B cell (primary cell): ENCODE results near the gene EEPD1. TPM values are rescaled to one million over a fixed set of nuclear protein-coding genes. Genes with fewer than 3 reads are reported as not detected.

Experiments used
- ATAC-seq: fragments of 200-7000 bp; cut with Tn5 transposase; one replicate; pipeline ENCODE4 v1.10.0; 2021; ENCODE audit warnings: low read depth, mild to moderate bottlenecking, moderate number of reproducible peaks, moderate library complexity
- CTCF ChIA-PET: fragments of 350-600 bp; sonication (Branson Sonifier 250); formaldehyde crosslinking; loops from one replicate; lab custom pipeline; 2021; ENCODE audit warnings: antibody characterized with exemption, inconsistent platforms; lab: Charles Lee
- POLR2A ChIA-PET: fragments of 350-600 bp; sonication (Branson Sonifier 250); formaldehyde crosslinking; loops from one replicate; lab custom pipeline; 2021; ENCODE audit warnings: antibody characterized with exemption; lab: Charles Lee
- DNase-seq: peaks from one replicate; pipeline ENCODE4 v3.0.0; 2013
- H2AFZ ChIP-seq: 2 replicates; pipeline ENCODE4 v1.6.1; 2012; ENCODE audit warnings: mild to moderate bottlenecking, low read depth, low read length; ENCODE audit not compliant: insufficient read depth, poor library complexity, severe bottlenecking
- H3K27ac ChIP-seq, 2 donors: 1 replicate in 1 of 2; 2 replicates in 1 of 2; pipeline ENCODE4 v1.5.1; 2012 to 2013; ENCODE audit warnings: low read length in 2 of 2, mild to moderate bottlenecking in 2 of 2, moderate library complexity in 1 of 2
- H3K27me3 ChIP-seq, 4 experiments: fragments of 200-600 bp in 1 of 4; sonication (generic) in 1 of 4; replicated peaks in 1 of 4; 1 replicate in 2 of 4; 2 replicates in 2 of 4; pipeline versions ENCODE4 v1.6.1 to v1.7.0; 2013 to 2016; ENCODE audit warnings: low read length in 3 of 4, mild to moderate bottlenecking in 2 of 4, mixed read lengths in 1 of 4, moderate library complexity in 1 of 4; ENCODE audit not compliant: insufficient read depth in 4 of 4, control insufficient read depth in 3 of 4; ENCODE audit errors: control extremely low read depth in 1 of 4
- H3K36me3 ChIP-seq, 2 experiments: replicated peaks in 1 of 2; 1 replicate in 1 of 2; 2 replicates in 1 of 2; pipeline versions ENCODE4 v1.6.1 to v1.7.1; 2013; ENCODE audit warnings: low read length in 1 of 2; ENCODE audit not compliant: insufficient read depth in 2 of 2, control insufficient read depth in 1 of 2; ENCODE audit errors: control extremely low read depth in 1 of 2, extremely low read depth in 1 of 2
- H3K4me1 ChIP-seq, 2 donors: fragments of 200-600 bp in 1 of 2; sonication (generic) in 1 of 2; 1 replicate in 1 of 2; 2 replicates in 1 of 2; pipeline versions ENCODE4 v1.5.1 to v1.6.1; 2013 to 2017; ENCODE audit warnings: low read length in 2 of 2; ENCODE audit not compliant: control insufficient read depth in 2 of 2, insufficient read depth in 2 of 2
- H3K4me2 ChIP-seq: replicated peaks from 2 replicates; pipeline ENCODE3; 2012; ENCODE audit warnings: mild to moderate bottlenecking, low read depth, low read length; ENCODE audit not compliant: poor library complexity, severe bottlenecking
- H3K4me3 ChIP-seq, 5 experiments: fragments of 200-600 bp in 1 of 5; sonication (generic) in 1 of 5; 1 replicate in 3 of 5; 2 replicates in 2 of 5; pipeline versions ENCODE4 v1.5.1 to v1.7.0; 2011 to 2016; ENCODE audit warnings: low read length in 4 of 5, mild to moderate bottlenecking in 4 of 5, low read depth in 2 of 5, control low read depth in 1 of 5, moderate library complexity in 1 of 5; ENCODE audit not compliant: insufficient read depth in 1 of 5; ENCODE audit errors: control extremely low read depth in 1 of 5, extremely low read depth in 1 of 5
- H3K79me2 ChIP-seq: fragments of 200-600 bp; sonication (generic); one replicate; pipeline ENCODE4 v1.6.0; 2016; ENCODE audit warnings: low read length; ENCODE audit not compliant: control insufficient read depth, insufficient read depth
- H3K9ac ChIP-seq: fragments of 200-600 bp; sonication (generic); 2 replicates; pipeline ENCODE4 v1.6.1; 2017; ENCODE audit warnings: mild to moderate bottlenecking, low read length, moderate library complexity
- H3K9me3 ChIP-seq, 3 donors: one replicate each; pipeline versions ENCODE4 v1.6.1 to v1.7.1; 2013; ENCODE audit warnings: low read length in 2 of 3; ENCODE audit not compliant: control insufficient read depth in 2 of 3, insufficient read depth in 1 of 3; ENCODE audit errors: control extremely low read depth in 1 of 3
- H4K20me1 ChIP-seq: 2 replicates; pipeline ENCODE4 v1.6.0; 2012; ENCODE audit warnings: mild to moderate bottlenecking, low read length; ENCODE audit not compliant: insufficient read depth, control insufficient read depth, poor library complexity, severe bottlenecking
- H3K27ac Mint-ChIP-seq: one replicate; pipeline ENCODE4 v1.8.0; 2021; ENCODE audit warnings: mixed read lengths
- H3K27me3 Mint-ChIP-seq: one replicate; pipeline ENCODE4 v1.8.0; 2021; ENCODE audit warnings: mixed read lengths
- H3K4me1 Mint-ChIP-seq: one replicate; pipeline ENCODE4 v1.8.0; 2021; ENCODE audit warnings: mixed read lengths
- H3K4me3 Mint-ChIP-seq: one replicate; pipeline ENCODE4 v1.8.0; 2021; ENCODE audit warnings: mixed read lengths
- H3K9me3 Mint-ChIP-seq: one replicate; pipeline ENCODE4 v1.8.0; 2022; ENCODE audit warnings: mixed read lengths; ENCODE audit not compliant: insufficient read depth
- CTCF ChIP-seq: fragments of 200-600 bp; IDR thresholded peaks from one replicate; pipeline ENCODE4 v1.8.0; 2022; ENCODE audit warnings: antibody characterized with exemption, mild to moderate bottlenecking
- EZH2 ChIP-seq: IDR thresholded peaks from 2 replicates; pipeline ENCODE4 v1.6.1; 2012; ENCODE audit warnings: borderline replicate concordance, low read depth, mild to moderate bottlenecking, moderate library complexity, low read length; ENCODE audit not compliant: insufficient read depth, poor library complexity, severe bottlenecking
- WGBS: methylation state at CpG from one replicate; pipeline ENCODE4 v1.1.5; 2013; ENCODE audit warnings: missing lambda C conversion rate; ENCODE audit not compliant: insufficient coverage; 5-methylcytosine and 5-hydroxymethylcytosine counted together
- intact Hi-C: fragments of 100-400 bp; cut with micrococcal nuclease; formaldehyde crosslinking; loops from one replicate; pipeline ENCODE4 v1.10.0; 2022
- polyA plus RNA-seq: library from polyadenylated mRNA; depleted of rRNA; stranded (reverse); fragments of >200 nt; gene quantifications from 2 replicates; pipeline ENCODE4 v1.2.3, GENCODE V29; 2012
- total RNA-seq, 2 donors: library from RNA; stranded (reverse); fragments of 120-200 nt in 1 of 2; gene quantifications; 1 replicate in 1 of 2; 2 replicates in 1 of 2; pipeline versions ENCODE4 v1.2.3 to v1.2.4, GENCODE V29; 2013 to 2022

The EEPD1 gene
- total and polyA plus RNA-seq, 2 donors (not counting 1 experiment from before 2014, with no cell fraction given), result 0.49 to 4.1 TPM

- Histone ChIP-seq H3K79me2 (no peaks in the 10 kb centered on the region), H3K4me2 (peak overlapping the region; percentile 96), H3K27ac (peak overlapping the region in 1 of 2 donors; percentile 40), H3K9ac (peak overlapping the region; percentile 76), H3K9me3 (peaks cover 0 to 4% (median 0%) of the 10 kb centered on the region in 3 donors), H3K36me3 (no peaks in the 10 kb centered on the region), H3K4me3 (peak overlapping the region; percentile 51 to 79 (median 61)), H4K20me1 (no peaks in the 10 kb centered on the region), H2AFZ (peak overlapping the region; percentile 93), H3K27me3 (peaks cover 0 to 21% (median 2%) of the 10 kb centered on the region in 4 experiments), H3K4me1 (peaks cover 12% of the 10 kb centered on the region in 2 donors)
- TF ChIP-seq EZH2, result no peak
- no peak for TF ChIP-seq CTCF
- intact Hi-C loops, result loop anchor here (2.0 to 5.0 kb wide), 2 partner anchors 351 to 1200 kb away; partner anchors contain the start of gene SEPTIN7
- ATAC-seq (no peak), DNase-seq (no peak)
- Mint-ChIP-seq H3K27ac (peak overlapping the region; percentile 67), H3K9me3 (no peaks in the 10 kb centered on the region), H3K4me1 (peaks cover 16% of the 10 kb centered on the region), H3K27me3 (peaks cover 5% of the 10 kb centered on the region), H3K4me3 (peak overlapping the region; percentile 88)
- CTCF ChIA-PET, result no interaction called here
- POLR2A ChIA-PET, result no interaction called here
- WGBS, result 44% methylated on average over 22 of the region's 30 CpGs
These were observed 916 bp upstream of the EEPD1 start for GRCh38 chr7:36151921-36152755.

GRCh38 chr7:36153571-36154097, 580 bp downstream of the EEPD1 start:
- ATAC-seq, result no peak
- intact Hi-C loops, result loop anchor here (1.0 to 5.0 kb wide), 5 partner anchors 130 to 1199 kb away; partner anchors contain the start of gene SEPTIN7
- Histone ChIP-seq H3K79me2 (no peaks in the 10 kb centered on the region), H3K9me3 (no peaks in the 10 kb centered on the region), H3K9ac (peak overlapping the region; percentile 76), H4K20me1 (no peaks in the 10 kb centered on the region), H3K4me1 (peaks cover 12% of the 10 kb centered on the region in 2 donors), H2AFZ (peak overlapping the region; percentile 93), H3K27me3 (peaks cover 0 to 19% (median 2%) of the 10 kb centered on the region in 4 experiments), H3K4me3 (peak overlapping the region; percentile 42 to 79 (median 72)), H3K4me2 (peak overlapping the region; percentile 96), H3K36me3 (no peaks in the 10 kb centered on the region), H3K27ac (no peak overlapping the region)
- Mint-ChIP-seq H3K27ac (no peak overlapping the region), H3K4me1 (peaks cover 16% of the 10 kb centered on the region), H3K9me3 (no peaks in the 10 kb centered on the region), H3K4me3 (peak overlapping the region; percentile 88), H3K27me3 (peaks cover 5% of the 10 kb centered on the region)
- ChIA-PET CTCF (no interaction called here), POLR2A (no interaction called here)
- no peak for DNase-seq
- TF ChIP-seq EZH2, result no peak
- TF ChIP-seq CTCF, result no peak
- WGBS, result 5% methylated on average over 31 of the region's 32 CpGs
